ENCODE measurements around the gene EFNA2. TPM values are rescaled to one million over a fixed set of nuclear protein-coding genes. Genes with fewer than 3 reads are reported as not detected.

EFNA2 gene
- total RNA-seq, 4 donors from 2014 or later: not detected

GRCh38 chr19:1264801-1265614, 20.7 kb upstream of the EFNA2 start:
- TF ChIP-seq CTCF (IDR thresholded peaks at IDR 0.05; ENCODE audit: low read depth): no peak

GRCh38 chr19:1265615-1266128, 20.0 kb upstream of the EFNA2 start:
- TF ChIP-seq CTCF (IDR thresholded peaks at IDR 0.05; ENCODE audit: low read depth): no peak

- TF ChIP-seq CTCF (IDR thresholded peaks at IDR 0.05; ENCODE audit: low read depth): no peak
Measured at GRCh38 chr19:1266129-1266915, 19.4 kb upstream of the EFNA2 start.

- no peak for TF ChIP-seq CTCF (IDR thresholded peaks at IDR 0.05; ENCODE audit: low read depth)
Measured at GRCh38 chr19:1266916-1267476, 18.7 kb upstream of the EFNA2 start.

- TF ChIP-seq CTCF (IDR thresholded peaks at IDR 0.05; ENCODE audit: low read depth): no peak
Measured at GRCh38 chr19:1267477-1268225, 18.0 kb upstream of the EFNA2 start.

GRCh38 chr19:1268226-1269064, 17.2 kb upstream of the EFNA2 start:
- no peak for TF ChIP-seq CTCF (IDR thresholded peaks at IDR 0.05; ENCODE audit: low read depth)
